GM19099 (cell line): ENCODE measurements around the gene FRMD4A.

Experiments
- POLR2A ChIP-seq: IDR thresholded peaks from 3 replicates; pipeline ENCODE4 v1.6.1; 2011; ENCODE audit warnings: low read depth; ENCODE audit not compliant: insufficient read length; ENCODE audit errors: extremely low read depth

The FRMD4A gene

DNA sequence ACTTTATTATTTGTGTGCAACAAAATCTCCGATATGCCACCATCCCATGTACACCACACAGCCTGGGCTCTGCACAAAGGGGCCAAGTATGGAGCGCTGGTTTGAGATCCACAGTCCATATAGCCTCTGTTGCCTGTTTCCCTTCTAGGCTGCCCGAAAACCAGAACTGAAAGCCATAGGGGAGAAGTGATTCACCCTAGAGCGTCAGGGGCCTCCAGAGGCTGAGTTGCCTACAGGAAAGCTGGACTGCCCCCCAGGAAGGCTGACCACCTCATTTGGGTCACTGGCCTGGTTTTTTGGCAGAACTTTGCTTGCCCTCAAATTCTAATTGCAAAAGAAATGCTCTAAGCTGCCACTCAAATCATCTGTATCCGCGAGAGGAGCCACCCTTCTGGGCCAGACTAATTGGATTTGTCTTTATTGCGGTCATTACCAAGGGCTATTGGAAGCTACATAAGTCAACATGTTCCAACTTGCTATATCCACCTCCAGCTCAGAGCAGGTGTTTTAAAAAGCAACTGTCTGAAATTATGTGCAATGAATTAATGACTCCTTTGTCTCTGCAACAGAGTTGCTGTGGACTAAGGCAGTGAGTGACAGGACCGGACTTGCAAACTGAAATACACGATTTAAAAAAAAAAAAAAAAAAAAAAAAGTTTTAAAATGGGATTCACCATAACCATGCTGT lies 28.3 kb upstream of the FRMD4A start:
- no peak for TF ChIP-seq POLR2A

GRCh38 chr10:14356921-14357320 lies 26.2 kb upstream of the FRMD4A start:
- no peak for TF ChIP-seq POLR2A

DNA sequence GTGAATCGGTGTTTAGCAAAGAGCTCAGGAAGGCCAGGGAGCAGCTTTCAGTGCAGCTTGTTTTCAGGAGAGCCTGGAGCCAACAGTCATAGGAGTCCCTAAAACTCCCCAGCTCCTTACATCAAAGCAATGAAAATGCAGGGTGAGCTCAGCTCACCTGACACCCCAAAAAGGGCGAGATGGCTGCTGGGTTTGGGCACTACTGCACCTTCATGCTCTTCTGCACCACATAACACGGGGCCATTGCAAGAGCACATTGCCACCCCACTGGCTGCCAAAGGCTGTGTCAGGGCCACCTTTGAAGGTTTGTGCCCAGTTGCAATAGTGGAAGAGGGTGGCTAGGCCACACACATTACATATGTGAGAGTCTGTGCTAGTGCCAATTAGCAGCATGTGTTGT lies 25.0 kb upstream of the FRMD4A start:
- no peak for TF ChIP-seq POLR2A

DNA sequence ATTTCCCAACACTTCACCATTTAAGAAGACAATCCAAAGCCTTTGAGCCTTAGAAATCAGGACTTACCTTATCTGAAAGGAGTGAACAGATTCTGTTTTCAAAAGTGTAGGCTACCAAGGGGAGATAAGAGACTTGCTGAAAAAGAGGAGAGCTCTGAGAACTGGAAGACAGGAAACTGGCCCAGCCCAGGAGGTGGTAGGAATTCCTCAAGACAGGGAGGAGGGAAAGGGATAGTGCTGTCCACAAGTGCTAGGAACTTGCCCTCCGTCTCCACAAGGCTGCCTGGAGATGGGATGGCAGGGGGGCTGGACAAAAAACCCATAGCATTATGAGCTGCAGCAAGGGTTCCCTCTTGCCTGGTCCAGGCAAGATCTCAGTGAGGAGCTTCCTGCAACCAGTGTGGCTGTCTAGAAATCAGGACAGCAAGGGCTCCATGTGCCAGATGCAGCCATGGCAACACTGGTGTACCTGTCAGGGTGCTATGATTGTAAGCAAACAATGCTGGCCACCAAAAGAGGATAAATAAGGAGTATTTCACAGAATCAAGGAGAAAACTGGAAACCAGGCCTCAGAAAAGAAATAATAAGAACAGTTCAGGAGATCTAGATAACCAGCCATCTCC lies 22.7 kb upstream of the FRMD4A start:
- no peak for TF ChIP-seq POLR2A

GRCh38 chr10:14350006-14350405 lies 19.3 kb upstream of the FRMD4A start:
- no peak for TF ChIP-seq POLR2A

DNA sequence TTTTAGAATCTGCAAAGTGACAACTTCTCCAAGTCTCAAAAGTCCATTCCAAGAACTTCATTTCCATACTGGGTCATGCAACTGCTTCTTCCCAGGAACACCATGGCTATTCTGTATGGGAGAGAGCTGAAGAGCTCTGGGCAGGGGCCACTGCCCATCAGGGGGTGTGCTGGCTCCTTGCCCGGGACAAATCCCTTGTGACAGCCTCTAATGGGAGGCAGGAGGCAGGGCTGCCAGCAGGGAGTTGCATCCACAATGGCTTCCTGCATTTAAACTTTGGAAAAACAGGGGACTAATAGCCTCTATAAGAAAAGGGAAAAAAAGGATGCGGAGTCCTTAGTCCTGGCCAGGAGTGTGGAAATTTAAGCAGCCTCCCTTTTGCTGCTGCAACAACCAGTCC lies 18.4 kb upstream of the FRMD4A start:
- no peak for TF ChIP-seq POLR2A

GRCh38 chr10:14345262-14345661 lies 14.5 kb upstream of the FRMD4A start:
- TF ChIP-seq POLR2A = no peak

DNA sequence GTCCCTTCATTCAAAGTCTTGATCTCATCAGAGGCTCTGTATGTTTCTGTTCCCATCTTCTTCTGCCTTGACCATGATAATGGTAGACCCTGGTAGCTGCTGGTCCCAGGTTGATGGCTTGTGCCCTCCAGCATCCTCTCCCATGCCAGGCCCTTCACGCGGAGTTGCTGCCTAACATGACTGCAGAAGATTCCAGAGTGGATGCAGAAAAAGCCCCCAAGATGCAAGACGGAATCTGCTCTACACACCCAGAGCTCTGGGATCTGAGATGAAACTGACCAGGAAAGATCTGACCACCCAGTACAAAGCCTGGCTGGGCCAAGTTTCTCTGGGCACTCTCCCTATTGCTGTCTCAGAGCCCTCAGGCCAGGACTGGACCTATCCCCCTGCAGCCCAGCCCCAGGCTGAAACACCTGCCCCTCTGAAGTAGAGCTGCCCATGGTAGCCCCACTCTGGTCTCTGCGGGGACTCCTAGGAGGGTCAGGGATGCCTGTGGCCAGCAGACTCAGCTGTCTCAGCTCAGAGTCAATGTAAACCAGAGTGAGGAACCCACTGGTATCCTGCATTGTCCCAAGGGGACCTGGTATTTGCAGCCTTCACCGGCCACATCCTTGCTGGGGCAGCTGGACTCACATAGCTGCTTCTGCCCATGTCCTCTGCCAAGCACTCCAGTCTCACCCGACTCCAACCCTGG lies 9.5 kb upstream of the FRMD4A start:
- TF ChIP-seq POLR2A = no peak

- no peak for TF ChIP-seq POLR2A
Measured at GRCh38 chr10:14336736-14337135, 6.0 kb upstream of the FRMD4A start.

GRCh38 chr10:14334771-14335170 lies 4.0 kb upstream of the FRMD4A start:
- TF ChIP-seq POLR2A = no peak

GRCh38 chr10:14333606-14334005 lies 2.9 kb upstream of the FRMD4A start:
- TF ChIP-seq POLR2A = no peak

DNA sequence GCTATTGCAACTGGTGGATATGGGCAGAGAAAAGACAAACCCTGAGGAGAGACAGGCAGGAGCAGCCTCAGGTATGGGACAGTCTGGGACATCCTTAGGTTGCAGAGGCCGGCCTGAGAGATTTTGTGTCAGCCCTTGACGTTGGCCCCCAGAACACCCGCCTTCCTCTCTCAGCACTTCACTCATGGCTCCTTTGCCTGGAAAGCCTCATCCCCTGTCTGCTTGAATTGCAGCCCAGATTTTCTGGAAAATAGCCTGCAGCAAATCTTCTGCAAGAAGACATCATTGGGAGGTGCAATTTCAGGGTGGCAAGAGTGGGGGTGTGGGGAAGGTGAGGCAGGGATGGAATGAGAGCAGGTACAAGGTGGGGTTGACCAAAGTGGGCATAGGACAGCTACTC lies 2.2 kb upstream of the FRMD4A start:
- no peak for TF ChIP-seq POLR2A

DNA sequence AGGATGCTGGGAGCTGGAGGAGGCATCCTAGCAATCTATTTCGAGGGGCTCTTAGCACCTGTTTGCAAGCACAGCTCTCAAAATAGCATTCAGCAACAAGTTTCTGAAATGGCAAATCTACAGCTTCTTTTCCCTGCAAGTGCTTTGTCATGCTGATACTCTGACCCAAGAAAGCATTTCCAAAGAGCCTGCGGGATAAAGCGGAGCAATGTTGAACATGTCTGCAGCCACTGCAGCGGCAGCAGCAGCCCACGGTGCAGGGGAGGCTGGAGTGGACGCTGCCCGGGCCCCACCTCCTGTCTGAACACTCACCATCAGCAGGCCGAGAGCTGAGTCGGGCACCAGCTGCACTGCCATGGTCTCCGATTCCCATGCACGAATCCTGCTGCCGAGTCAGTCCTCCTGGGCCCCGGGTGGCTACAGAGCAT lies 964 bp downstream of the FRMD4A start:
- TF ChIP-seq POLR2A = no peak

DNA sequence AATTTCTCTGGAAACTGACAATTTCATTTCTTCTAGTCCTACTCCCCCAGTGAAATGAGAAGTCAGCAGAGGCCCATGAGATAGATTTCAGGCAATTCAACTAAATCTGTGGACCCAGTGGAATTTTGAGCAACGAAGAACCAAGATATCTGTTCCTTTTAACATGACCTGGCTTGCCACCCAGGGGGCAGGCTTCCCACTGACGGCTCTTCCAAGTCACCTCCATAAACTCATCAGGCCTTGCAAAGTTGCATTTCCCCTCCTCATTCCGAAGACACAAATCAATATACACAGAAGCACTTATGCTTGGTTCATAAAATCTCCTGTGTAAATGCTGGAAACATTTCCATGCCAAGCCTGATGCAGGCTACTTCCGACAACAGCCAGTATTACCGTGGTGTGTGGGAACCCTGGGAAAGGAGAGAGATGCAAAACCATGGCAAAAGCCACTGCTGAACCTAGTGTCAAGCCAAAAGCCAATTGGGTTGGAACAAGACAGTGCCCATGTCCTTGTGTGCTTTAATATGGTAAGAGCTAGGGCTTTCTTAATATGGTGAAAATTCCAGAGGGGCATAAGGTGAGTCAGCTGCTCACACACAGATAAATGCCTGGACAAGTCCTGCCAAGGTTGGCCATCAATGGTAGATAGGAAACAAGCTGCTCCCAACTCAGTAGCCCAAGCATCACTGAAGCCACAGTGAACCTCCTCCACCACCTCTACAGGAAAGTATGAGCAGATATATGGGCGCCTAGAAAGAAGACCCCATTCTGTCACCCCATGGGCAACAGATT lies 1.6 kb downstream of the FRMD4A start:
- no peak for TF ChIP-seq POLR2A

- TF ChIP-seq POLR2A = no peak
Measured at GRCh38 chr10:14327527-14327926, 3.2 kb downstream of the FRMD4A start.
